HL-60/S4 (cell line): ENCODE results near the gene KRTAP12-4.
"Not testable (repeated sequence)": the region's sequence is repeated elsewhere in the genome, so short reads cannot be mapped to it uniquely, and the experiment has no call there.

ENCODE experiments used
- in situ Hi-C: fragments of 300-500 bp; cut with MboI; formaldehyde crosslinking; loops from 2 replicates; pipeline ENCODE4 v1.14.3; 2022; ENCODE audit warnings: low sequenced_read_pairs

The KRTAP12-4 gene

DNA sequence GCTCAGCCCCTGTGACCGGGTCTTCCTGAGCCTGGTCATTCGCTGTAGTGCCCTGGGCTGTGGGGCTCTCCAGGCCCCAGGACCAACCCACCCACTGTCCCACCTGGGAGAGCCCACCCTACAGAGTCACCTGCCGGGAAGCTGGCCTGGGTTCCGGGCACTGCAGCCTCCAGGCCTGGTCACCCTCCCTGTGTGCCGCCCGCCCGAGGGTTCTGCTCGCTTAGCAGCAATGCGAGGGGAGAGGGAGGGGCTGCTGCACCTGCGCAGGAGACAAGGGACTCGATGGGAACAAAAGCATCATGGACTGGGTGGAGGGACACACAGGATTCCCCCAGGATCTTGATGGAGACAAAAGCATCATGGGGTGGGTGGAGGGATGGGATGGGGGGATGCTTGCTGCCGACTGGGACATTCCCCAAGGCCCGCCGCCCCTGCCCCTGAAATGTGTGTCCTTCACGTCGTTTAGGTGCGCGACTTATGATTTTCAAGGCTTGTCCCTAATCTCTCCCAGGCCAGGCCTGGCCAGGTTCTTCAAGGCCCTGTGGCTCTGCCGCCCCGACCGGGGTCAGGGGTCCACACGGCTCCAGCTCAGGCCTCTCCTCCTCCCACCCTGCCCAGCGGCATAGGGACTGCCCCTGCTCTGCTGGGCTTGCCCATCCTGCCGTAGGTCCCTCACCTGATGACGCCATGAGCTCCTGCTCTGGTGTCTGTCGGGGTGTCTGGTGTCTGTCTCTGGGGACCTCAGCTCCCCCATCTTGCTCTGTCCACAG, 40.9 kb downstream of the KRTAP12-4 start:
- in situ Hi-C loops = no loop called here

DNA sequence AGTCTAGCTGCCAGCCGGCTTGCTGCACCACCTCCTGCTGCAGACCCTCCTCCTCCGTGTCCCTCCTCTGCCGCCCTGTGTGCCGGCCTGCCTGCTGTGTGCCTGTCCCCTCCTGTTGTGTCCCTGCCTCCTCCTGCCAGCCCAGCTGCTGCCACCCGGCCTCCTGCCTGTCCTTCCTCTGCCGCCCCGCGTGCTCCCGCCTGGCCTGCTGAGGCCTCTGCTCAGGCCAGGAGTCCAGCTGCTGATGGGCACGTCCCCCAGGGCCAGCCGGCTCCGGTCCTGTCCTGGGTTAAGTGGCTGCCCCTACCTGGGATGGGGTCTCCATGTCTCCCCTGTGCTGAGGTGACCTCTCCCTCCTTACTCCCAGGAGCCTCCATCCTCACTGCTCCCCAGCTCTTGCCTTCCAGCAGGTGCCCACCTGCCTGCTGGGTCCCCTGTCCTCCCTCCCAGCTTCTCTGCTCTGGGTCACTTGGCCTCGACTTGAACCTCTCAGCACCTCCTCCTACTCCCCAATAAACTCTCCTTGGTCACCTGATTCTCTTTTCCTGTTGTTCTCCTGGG, 41.7 kb downstream of the KRTAP12-4 start:
- in situ Hi-C loops = no loop called here

DNA sequence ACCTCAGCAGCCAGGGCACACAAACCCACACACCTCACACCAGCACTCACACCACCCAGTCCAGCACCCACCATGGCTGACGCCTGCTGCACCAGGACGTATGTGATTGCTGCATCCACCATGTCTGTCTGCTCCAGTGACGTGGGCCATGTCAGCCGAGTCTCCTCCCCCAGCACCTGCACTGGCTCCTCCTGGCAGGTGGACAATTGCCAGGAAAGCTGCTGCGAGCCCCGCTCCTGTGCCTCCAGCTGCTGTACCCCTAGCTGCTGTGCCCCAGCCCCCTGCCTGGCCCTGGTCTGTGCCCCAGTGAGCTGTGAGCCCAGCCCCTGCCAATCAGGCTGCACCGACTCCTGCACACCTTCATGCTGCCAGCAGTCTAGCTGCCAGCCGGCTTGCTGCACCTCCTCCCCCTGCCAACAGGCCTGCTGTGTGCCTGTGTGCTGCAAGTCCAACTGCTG, 42.4 kb downstream of the KRTAP12-4 start, which contains the start of gene KRTAP10-8:
Gene KRTAP10-8 (plus strand): TSS at position 51 of the 458 bp plus-strand sequence. CDS start 22 bp downstream, at position 73.
- in situ Hi-C loops = no loop called here

DNA sequence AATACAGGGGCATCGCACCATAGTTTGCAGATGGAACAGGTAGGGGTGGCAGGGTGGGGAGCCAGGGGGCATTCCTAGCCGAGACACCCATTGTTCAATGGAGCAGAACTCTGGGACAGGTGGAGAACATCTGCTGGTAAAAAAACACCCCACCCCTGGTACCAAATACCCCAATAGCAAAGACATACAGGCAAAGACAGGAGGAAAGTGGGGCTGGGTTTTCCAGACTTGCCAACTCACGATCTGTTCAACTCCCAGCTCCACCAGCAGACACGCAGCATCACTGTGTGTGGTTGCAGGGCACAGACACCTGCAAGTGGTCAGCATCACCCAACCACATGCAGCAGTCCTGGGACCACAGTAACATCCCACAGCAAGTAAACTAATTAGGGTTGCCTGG, 42.9 kb downstream of the KRTAP12-4 start:
- in situ Hi-C loops = no loop called here

DNA sequence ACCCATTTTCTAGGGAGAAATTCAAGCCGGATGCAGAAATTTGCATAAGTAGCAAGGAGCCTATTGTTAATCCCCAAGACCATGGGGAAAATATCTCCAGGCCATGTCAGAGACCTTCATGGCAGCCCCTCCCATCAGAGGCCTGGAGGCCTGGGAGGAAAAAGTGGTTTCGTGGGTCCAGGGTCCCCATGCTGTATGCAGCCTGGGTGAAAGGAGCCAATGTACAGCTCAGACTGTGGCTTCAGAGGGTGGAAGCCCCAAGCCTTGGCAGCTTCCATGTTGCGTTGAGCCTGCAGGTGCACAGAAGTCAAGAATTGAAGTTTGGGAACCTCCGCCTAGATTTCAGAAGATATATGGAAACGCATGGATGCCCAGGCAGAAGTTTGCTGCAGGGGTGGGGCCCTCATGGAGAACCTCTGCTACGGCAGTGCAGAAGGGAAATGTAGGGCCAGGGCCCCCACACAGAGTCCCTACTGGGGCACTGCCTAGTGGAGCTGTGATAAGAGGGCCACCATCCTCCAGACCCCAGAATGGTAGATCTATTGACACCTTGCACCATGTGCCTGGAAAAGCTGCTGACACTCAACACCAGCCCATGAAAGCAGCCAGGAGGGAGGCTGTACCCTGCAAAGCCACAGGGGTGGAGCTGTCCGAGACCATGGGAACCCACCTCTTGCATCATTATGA, 44.2 kb downstream of the KRTAP12-4 start:
- in situ Hi-C loops = not testable (repeated sequence)

DNA sequence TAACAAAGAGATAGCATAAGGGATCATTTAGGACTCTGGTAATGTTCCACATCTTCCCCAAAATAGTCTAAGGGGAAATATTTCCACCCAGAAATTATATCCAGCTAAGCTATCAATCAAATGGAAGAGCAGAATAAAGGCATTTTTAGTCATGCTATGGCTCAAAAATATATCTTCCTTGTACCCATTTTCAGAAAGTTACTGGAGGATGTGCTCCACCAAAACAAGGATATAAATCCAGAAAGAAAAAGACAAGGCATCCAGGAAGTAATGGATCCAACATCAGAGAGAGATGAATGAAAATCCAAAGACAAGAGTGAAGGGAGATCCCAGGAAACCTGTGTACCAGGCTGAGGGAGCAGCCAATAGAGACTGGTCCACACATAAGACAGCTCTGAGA, 45.3 kb downstream of the KRTAP12-4 start:
- in situ Hi-C loops = no loop called here

DNA sequence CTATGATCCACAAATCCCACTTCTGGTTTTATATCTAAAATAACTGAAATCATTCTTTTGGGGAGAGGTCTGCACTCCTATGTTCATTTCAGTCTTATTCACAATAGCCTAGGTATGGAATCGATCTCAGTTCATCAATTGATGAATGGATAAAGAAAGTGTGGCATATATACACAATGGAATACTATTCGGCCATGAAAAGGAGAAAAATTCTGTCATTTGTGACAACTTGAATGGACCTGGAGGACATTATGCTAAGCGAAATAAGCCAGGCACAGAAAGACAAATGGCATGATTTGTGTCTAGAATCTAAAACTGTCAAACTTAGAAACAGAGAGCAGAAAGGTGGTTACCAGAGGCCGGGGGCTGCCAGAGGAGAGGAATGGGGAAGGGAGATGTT, 48.0 kb downstream of the KRTAP12-4 start:
- in situ Hi-C loops = no loop called here
